WTC11 (cell line): ENCODE data around the gene HS3ST4. TPM values are rescaled to one million over a fixed set of nuclear protein-coding genes. Genes with fewer than 3 reads are reported as not detected.

ENCODE experiments used
- ATAC-seq: fragments of 200-7000 bp; cut with Tn5 transposase; 2 replicates; pipeline ENCODE4 v1.10.0; 2021; ENCODE audit warnings: mild to moderate bottlenecking, moderate library complexity
- CTCF ChIA-PET: fragments of 300-600 bp; sonication (Branson Sonifier 250); formaldehyde crosslinking; loops from one replicate; lab custom pipeline; 2021; ENCODE audit warnings: antibody characterized with exemption; lab: Charles Lee
- POLR2A ChIA-PET: fragments of 350-600 bp; sonication (Branson Sonifier 250); formaldehyde crosslinking; loops from one replicate; lab custom pipeline; 2021; ENCODE audit warnings: antibody characterized with exemption; lab: Charles Lee
- DNase-seq: peaks from one replicate; pipeline ENCODE4 v3.0.0; 2021; ENCODE audit warnings: low spot score
- H3K27ac Mint-ChIP-seq: 2 replicates; pipeline ENCODE4 v1.8.0; 2021; ENCODE audit warnings: mixed read lengths
- H3K27me3 Mint-ChIP-seq: 2 replicates; pipeline ENCODE4 v1.8.0; 2021; ENCODE audit warnings: low read depth, mild to moderate bottlenecking, moderate library complexity, mixed read lengths
- H3K36me3 Mint-ChIP-seq: 2 replicates; pipeline ENCODE4 v1.8.0; 2021; ENCODE audit warnings: mixed read lengths
- H3K4me1 Mint-ChIP-seq: 2 replicates; pipeline ENCODE4 v1.8.0; 2022; ENCODE audit warnings: mixed read lengths
- H3K4me3 Mint-ChIP-seq: 2 replicates; pipeline ENCODE4 v1.8.0; 2021; ENCODE audit warnings: mild to moderate bottlenecking, moderate library complexity, mixed read lengths
- H3K9me3 Mint-ChIP-seq: 2 replicates; pipeline ENCODE4 v1.8.0; 2021; ENCODE audit warnings: mixed read lengths
- FOXJ3 ChIP-seq: sonication (generic); formaldehyde crosslinking; IDR thresholded peaks from 2 replicates; pipeline ENCODE4 v1.9.0; 2021; ENCODE audit warnings: missing genetic modification reagents, mild to moderate bottlenecking, borderline replicate concordance
- OVOL2 ChIP-seq: fragments of 250-450 bp; sonication (Bioruptor Pico); IDR thresholded peaks from 2 replicates; pipeline ENCODE4 v1.9.0; 2021; ENCODE audit warnings: mild to moderate bottlenecking, borderline replicate concordance
- PRRX2 ChIP-seq: fragments of 250-450 bp; sonication (Bioruptor Pico); IDR thresholded peaks from 2 replicates; pipeline ENCODE4 v1.8.0; 2021; ENCODE audit warnings: mild to moderate bottlenecking
- RORB ChIP-seq: fragments of 250-450 bp; sonication (Bioruptor Pico); IDR thresholded peaks from 2 replicates; pipeline ENCODE4 v1.9.0; 2021; ENCODE audit warnings: mild to moderate bottlenecking
- SP1 ChIP-seq: sonication (generic); formaldehyde crosslinking; conservative IDR thresholded peaks from 2 replicates; pipeline ENCODE4 v1.8.1; 2022; ENCODE audit warnings: missing genetic modification reagents
- TEAD4 ChIP-seq: sonication (generic); formaldehyde crosslinking; IDR thresholded peaks from 2 replicates; pipeline ENCODE4 v1.8.0; 2022; ENCODE audit warnings: mild to moderate bottlenecking, missing genetic modification reagents
- ZBTB21 ChIP-seq: sonication (generic); formaldehyde crosslinking; IDR thresholded peaks from 2 replicates; pipeline ENCODE4 v1.8.1; 2023; ENCODE audit warnings: mild to moderate bottlenecking, missing genetic modification reagents, borderline replicate concordance
- ZNF232 ChIP-seq: sonication (generic); formaldehyde crosslinking; IDR thresholded peaks from 2 replicates; pipeline ENCODE4 v1.8.0; 2022; ENCODE audit warnings: mild to moderate bottlenecking, missing genetic modification reagents
- ZNF396 ChIP-seq: fragments of 250-450 bp; sonication (Bioruptor Pico); IDR thresholded peaks from 2 replicates; pipeline ENCODE4 v1.8.0; 2021; ENCODE audit warnings: mild to moderate bottlenecking, moderate library complexity, borderline replicate concordance
- ZNF423 ChIP-seq: fragments of 250-450 bp; sonication (Bioruptor Pico); IDR thresholded peaks from 2 replicates; pipeline ENCODE4 v2.1.2; 2022; ENCODE audit warnings: mild to moderate bottlenecking, moderate library complexity
- total RNA-seq: library from RNA; stranded (reverse); gene quantifications from 3 replicates; pipeline ENCODE4 v1.2.3, GENCODE V29; 2021
- TF ChIP-seq, protein P1 (sequence below): sonication (generic); formaldehyde crosslinking; IDR thresholded peaks from 2 replicates; pipeline ENCODE4 v1.8.1; 2023; ENCODE audit warnings: mild to moderate bottlenecking, missing genetic modification reagents, borderline replicate concordance
- TF ChIP-seq, protein P2 (sequence below): sonication (generic); formaldehyde crosslinking; IDR thresholded peaks from 2 replicates; pipeline ENCODE4 v1.8.0; 2022; ENCODE audit warnings: mild to moderate bottlenecking, missing genetic modification reagents
- TF ChIP-seq, protein P3 (sequence below): sonication (generic); formaldehyde crosslinking; IDR thresholded peaks from 2 replicates; pipeline ENCODE4 v1.8.0; 2023; ENCODE audit warnings: mild to moderate bottlenecking, missing genetic modification reagents
- TF ChIP-seq, protein P4 (sequence below): sonication (generic); formaldehyde crosslinking; IDR thresholded peaks from 2 replicates; pipeline ENCODE4 v1.8.1; 2023; ENCODE audit warnings: mild to moderate bottlenecking, missing genetic modification reagents, moderate library complexity
- TF ChIP-seq, protein P5 (sequence below): sonication (generic); formaldehyde crosslinking; IDR thresholded peaks from 2 replicates; pipeline ENCODE4 v1.8.1; 2022; ENCODE audit warnings: mild to moderate bottlenecking, moderate library complexity, missing genetic modification reagents
- TF ChIP-seq, protein P6 (sequence below): sonication (generic); formaldehyde crosslinking; IDR thresholded peaks from 2 replicates; pipeline ENCODE4 v1.8.0; 2022; ENCODE audit warnings: mild to moderate bottlenecking, missing genetic modification reagents
- TF ChIP-seq, protein P7 (sequence below): fragments of 250-450 bp; sonication (Bioruptor Pico); IDR thresholded peaks from 2 replicates; pipeline ENCODE4 v2.1.2; 2022; ENCODE audit warnings: mild to moderate bottlenecking, moderate library complexity
- TF ChIP-seq, protein P8 (sequence below): sonication (generic); formaldehyde crosslinking; IDR thresholded peaks from 2 replicates; pipeline ENCODE4 v1.8.1; 2023; ENCODE audit warnings: mild to moderate bottlenecking, moderate library complexity, missing genetic modification reagents
- TF ChIP-seq, protein P9 (sequence below): fragments of 250-450 bp; sonication (Bioruptor Pico); IDR thresholded peaks from 2 replicates; pipeline ENCODE4 v1.9.0; 2021; ENCODE audit warnings: mild to moderate bottlenecking

Gene HS3ST4
- total RNA-seq, 1 experiment from 2014 or later, result 5.4 TPM

DNA sequence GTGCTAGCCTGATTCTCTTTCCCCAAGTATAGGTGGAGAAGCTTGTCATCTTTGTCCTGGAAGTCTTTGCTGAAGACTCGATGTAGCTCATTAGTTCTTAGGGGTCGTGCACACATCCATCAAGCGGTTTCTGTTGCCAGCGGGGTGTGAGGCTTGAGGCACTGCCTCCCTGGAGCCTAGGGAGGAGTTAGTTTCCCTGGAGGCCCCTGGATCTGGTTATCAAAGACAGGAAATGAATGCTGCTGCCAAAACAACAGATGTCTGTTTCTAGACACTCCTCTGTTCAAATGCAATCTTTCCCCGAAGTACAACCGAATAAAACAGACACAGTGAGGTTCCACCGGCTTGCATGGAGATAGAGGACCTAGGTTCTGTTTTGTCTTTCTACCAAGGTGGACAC lies 17.5 kb downstream of the HS3ST4 start (continued):
- TF ChIP-seq, protein P1, sequence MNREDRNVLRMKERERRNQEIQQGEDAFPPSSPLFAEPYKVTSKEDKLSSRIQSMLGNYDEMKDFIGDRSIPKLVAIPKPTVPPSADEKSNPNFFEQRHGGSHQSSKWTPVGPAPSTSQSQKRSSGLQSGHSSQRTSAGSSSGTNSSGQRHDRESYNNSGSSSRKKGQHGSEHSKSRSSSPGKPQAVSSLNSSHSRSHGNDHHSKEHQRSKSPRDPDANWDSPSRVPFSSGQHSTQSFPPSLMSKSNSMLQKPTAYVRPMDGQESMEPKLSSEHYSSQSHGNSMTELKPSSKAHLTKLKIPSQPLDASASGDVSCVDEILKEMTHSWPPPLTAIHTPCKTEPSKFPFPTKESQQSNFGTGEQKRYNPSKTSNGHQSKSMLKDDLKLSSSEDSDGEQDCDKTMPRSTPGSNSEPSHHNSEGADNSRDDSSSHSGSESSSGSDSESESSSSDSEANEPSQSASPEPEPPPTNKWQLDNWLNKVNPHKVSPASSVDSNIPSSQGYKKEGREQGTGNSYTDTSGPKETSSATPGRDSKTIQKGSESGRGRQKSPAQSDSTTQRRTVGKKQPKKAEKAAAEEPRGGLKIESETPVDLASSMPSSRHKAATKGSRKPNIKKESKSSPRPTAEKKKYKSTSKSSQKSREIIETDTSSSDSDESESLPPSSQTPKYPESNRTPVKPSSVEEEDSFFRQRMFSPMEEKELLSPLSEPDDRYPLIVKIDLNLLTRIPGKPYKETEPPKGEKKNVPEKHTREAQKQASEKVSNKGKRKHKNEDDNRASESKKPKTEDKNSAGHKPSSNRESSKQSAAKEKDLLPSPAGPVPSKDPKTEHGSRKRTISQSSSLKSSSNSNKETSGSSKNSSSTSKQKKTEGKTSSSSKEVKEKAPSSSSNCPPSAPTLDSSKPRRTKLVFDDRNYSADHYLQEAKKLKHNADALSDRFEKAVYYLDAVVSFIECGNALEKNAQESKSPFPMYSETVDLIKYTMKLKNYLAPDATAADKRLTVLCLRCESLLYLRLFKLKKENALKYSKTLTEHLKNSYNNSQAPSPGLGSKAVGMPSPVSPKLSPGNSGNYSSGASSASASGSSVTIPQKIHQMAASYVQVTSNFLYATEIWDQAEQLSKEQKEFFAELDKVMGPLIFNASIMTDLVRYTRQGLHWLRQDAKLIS (CRISPR knock-in tag), result no peak
- TF ChIP-seq SP1 (CRISPR knock-in tag) (no peak), TEAD4 (CRISPR knock-in tag) (no peak), ZNF423 (no peak), ZNF232 (no peak), PRRX2 (CRISPR knock-in tag) (no peak), FOXJ3 (CRISPR knock-in tag) (no peak)
- TF ChIP-seq, protein P2, sequence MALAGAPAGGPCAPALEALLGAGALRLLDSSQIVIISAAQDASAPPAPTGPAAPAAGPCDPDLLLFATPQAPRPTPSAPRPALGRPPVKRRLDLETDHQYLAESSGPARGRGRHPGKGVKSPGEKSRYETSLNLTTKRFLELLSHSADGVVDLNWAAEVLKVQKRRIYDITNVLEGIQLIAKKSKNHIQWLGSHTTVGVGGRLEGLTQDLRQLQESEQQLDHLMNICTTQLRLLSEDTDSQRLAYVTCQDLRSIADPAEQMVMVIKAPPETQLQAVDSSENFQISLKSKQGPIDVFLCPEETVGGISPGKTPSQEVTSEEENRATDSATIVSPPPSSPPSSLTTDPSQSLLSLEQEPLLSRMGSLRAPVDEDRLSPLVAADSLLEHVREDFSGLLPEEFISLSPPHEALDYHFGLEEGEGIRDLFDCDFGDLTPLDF, result no peak
- TF ChIP-seq, protein P3, sequence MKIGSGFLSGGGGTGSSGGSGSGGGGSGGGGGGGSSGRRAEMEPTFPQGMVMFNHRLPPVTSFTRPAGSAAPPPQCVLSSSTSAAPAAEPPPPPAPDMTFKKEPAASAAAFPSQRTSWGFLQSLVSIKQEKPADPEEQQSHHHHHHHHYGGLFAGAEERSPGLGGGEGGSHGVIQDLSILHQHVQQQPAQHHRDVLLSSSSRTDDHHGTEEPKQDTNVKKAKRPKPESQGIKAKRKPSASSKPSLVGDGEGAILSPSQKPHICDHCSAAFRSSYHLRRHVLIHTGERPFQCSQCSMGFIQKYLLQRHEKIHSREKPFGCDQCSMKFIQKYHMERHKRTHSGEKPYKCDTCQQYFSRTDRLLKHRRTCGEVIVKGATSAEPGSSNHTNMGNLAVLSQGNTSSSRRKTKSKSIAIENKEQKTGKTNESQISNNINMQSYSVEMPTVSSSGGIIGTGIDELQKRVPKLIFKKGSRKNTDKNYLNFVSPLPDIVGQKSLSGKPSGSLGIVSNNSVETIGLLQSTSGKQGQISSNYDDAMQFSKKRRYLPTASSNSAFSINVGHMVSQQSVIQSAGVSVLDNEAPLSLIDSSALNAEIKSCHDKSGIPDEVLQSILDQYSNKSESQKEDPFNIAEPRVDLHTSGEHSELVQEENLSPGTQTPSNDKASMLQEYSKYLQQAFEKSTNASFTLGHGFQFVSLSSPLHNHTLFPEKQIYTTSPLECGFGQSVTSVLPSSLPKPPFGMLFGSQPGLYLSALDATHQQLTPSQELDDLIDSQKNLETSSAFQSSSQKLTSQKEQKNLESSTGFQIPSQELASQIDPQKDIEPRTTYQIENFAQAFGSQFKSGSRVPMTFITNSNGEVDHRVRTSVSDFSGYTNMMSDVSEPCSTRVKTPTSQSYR, result no peak
- TF ChIP-seq, protein P4, sequence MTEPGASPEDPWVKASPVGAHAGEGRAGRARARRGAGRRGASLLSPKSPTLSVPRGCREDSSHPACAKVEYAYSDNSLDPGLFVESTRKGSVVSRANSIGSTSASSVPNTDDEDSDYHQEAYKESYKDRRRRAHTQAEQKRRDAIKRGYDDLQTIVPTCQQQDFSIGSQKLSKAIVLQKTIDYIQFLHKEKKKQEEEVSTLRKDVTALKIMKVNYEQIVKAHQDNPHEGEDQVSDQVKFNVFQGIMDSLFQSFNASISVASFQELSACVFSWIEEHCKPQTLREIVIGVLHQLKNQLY (CRISPR knock-in tag), result no peak
- TF ChIP-seq, all 79 proteins: peak for 0

DNA sequence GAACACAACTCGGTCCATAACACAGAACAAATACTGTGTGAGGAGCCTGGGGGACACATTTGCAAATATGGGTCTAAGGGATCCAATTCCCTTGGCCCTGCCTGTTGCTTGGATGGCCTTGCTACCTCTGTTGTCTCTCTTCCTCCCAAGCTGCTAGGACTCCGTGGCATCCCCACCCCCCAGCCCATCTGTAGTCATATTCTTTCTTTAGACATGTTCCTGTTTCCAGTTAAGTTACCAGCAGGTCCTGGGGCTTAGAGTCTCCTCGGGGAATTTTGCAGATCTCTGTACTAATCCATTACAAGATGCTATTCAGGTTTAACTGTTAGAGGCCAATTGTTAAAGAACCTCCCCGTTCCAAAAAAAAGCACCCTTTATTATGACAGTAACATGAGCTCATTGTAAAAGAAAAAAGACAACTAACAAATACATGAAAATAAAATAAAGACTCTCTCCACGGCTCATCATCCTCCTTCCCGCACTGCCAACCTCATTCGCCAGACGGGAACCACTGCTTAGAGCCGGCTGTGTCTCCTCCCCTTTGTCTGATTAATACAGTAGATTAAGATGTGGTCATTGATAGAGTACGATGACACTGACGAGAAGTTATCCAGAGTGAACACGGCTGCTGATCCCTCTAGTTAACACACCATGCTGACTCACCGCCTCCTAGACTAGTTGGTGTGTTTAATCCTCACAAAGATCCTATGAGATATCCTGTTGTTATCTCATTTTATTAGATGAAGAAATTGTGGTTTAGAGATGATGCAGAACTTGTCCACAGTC lies 22.2 kb downstream of the HS3ST4 start:
- H3K27ac Mint-ChIP-seq, result no peak overlapping the region
- ChIA-PET POLR2A (no interaction called here), CTCF (interaction anchor here (1.1 kb wide), 1 partner anchor 15 kb away, joined by 4 read pairs; no protein-coding TSS in a partner anchor)
- DNase-seq (no peak), ATAC-seq (no peak)
- H3K27me3 Mint-ChIP-seq, result no peaks in the 10 kb centered on the region
- H3K4me3 Mint-ChIP-seq, result no peak overlapping the region
- no peaks in the 10 kb centered on the region for H3K9me3 Mint-ChIP-seq
- H3K4me1 Mint-ChIP-seq, result peaks cover 21% of the 10 kb centered on the region
- no peaks in the 10 kb centered on the region for H3K36me3 Mint-ChIP-seq
- TF ChIP-seq, protein P5, sequence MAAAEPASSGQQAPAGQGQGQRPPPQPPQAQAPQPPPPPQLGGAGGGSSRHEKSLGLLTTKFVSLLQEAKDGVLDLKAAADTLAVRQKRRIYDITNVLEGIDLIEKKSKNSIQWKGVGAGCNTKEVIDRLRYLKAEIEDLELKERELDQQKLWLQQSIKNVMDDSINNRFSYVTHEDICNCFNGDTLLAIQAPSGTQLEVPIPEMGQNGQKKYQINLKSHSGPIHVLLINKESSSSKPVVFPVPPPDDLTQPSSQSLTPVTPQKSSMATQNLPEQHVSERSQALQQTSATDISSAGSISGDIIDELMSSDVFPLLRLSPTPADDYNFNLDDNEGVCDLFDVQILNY, result no peak
- TF ChIP-seq, protein P6, sequence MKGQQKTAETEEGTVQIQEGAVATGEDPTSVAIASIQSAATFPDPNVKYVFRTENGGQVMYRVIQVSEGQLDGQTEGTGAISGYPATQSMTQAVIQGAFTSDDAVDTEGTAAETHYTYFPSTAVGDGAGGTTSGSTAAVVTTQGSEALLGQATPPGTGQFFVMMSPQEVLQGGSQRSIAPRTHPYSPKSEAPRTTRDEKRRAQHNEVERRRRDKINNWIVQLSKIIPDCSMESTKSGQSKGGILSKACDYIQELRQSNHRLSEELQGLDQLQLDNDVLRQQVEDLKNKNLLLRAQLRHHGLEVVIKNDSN (CRISPR knock-in tag), result no peak
- no peak for TF ChIP-seq ZNF423
- TF ChIP-seq, protein P7, sequence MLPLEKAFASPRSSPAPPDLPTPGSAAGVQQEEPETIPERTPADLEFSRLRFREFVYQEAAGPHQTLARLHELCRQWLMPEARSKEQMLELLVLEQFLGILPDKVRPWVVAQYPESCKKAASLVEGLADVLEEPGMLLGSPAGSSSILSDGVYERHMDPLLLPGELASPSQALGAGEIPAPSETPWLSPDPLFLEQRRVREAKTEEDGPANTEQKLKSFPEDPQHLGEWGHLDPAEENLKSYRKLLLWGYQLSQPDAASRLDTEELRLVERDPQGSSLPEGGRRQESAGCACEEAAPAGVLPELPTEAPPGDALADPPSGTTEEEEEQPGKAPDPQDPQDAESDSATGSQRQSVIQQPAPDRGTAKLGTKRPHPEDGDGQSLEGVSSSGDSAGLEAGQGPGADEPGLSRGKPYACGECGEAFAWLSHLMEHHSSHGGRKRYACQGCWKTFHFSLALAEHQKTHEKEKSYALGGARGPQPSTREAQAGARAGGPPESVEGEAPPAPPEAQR (CRISPR knock-in tag), result no peak
- no peak for TF ChIP-seq RORB
- TF ChIP-seq, protein P8, sequence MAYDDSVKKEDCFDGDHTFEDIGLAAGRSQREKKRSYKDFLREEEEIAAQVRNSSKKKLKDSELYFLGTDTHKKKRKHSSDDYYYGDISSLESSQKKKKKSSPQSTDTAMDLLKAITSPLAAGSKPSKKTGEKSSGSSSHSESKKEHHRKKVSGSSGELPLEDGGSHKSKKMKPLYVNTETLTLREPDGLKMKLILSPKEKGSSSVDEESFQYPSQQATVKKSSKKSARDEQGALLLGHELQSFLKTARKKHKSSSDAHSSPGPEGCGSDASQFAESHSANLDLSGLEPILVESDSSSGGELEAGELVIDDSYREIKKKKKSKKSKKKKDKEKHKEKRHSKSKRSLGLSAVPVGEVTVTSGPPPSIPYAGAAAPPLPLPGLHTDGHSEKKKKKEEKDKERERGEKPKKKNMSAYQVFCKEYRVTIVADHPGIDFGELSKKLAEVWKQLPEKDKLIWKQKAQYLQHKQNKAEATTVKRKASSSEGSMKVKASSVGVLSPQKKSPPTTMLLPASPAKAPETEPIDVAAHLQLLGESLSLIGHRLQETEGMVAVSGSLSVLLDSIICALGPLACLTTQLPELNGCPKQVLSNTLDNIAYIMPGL (CRISPR knock-in tag), result no peak
- TF ChIP-seq OVOL2 (CRISPR knock-in tag), result no peak
- TF ChIP-seq ZBTB21 (CRISPR knock-in tag), result no peak
- TF ChIP-seq, protein P9, sequence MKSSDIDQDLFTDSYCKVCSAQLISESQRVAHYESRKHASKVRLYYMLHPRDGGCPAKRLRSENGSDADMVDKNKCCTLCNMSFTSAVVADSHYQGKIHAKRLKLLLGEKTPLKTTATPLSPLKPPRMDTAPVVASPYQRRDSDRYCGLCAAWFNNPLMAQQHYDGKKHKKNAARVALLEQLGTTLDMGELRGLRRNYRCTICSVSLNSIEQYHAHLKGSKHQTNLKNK, result no peak
- no peak for TF ChIP-seq ZNF396
